IMR-90 (cell line): ENCODE results near the gene TEKT1. TPM values are rescaled to one million over a fixed set of nuclear protein-coding genes. Genes with fewer than 3 reads are reported as not detected.
"Not testable (repeated sequence)": the region's sequence is repeated elsewhere in the genome, so short reads cannot be mapped to it uniquely, and the experiment has no call there.

Source experiments
- ATAC-seq: fragments of 200-7000 bp; cut with Tn5 transposase; 2 replicates; pipeline ENCODE4 v1.9.1; 2020; ENCODE audit warnings: low read depth, mild to moderate bottlenecking, moderate library complexity
- BruUV-seq: library from RNA; stranded (reverse); fragments of 400-500 nt; replicated peaks from 2 replicates; lab custom pipeline; 2021; lab: Mats Ljungman, UMichigan
- CTCF ChIA-PET: fragments of 300-600 bp; formaldehyde crosslinking; extraction: SDS; loops from one replicate; lab custom pipeline; 2021; ENCODE audit warnings: antibody characterized with exemption; lab: Yijun Ruan, JAX
- POLR2A ChIA-PET: fragments of 300-600 bp; sonication (Branson Sonifier 250); formaldehyde crosslinking; loops from one replicate; lab custom pipeline; 2022; ENCODE audit warnings: antibody characterized with exemption; ENCODE audit not compliant: unreplicated experiment; lab: Charles Lee
- DNase-seq: peaks from one replicate; pipeline ENCODE4 v3.0.0; 2013
- H2AFZ ChIP-seq: replicated peaks from 2 replicates; pipeline ENCODE3; 2013; ENCODE audit warnings: low read length, mild to moderate bottlenecking; ENCODE audit not compliant: poor library complexity
- H2AK5ac ChIP-seq: 2 replicates; pipeline ENCODE4 v1.6.1; 2013; ENCODE audit warnings: low read depth, low read length, inconsistent platforms
- H2AK9ac ChIP-seq: replicated peaks from 2 replicates; pipeline ENCODE3; 2013; ENCODE audit warnings: mild to moderate bottlenecking, low read depth, low read length, moderate library complexity; ENCODE audit not compliant: poor library complexity
- H2BK120ac ChIP-seq: 2 replicates; pipeline ENCODE4 v1.6.1; 2013; ENCODE audit warnings: low read depth, low read length, inconsistent platforms
- H2BK15ac ChIP-seq: 3 replicates; pipeline ENCODE4 v1.6.1; 2013; ENCODE audit warnings: low read depth, low read length, inconsistent platforms
- H2BK20ac ChIP-seq: 2 replicates; pipeline ENCODE4 v1.6.1; 2013; ENCODE audit warnings: low read depth, mild to moderate bottlenecking, inconsistent platforms, low read length, moderate library complexity
- H2BK5ac ChIP-seq: 2 replicates; pipeline ENCODE4 v1.6.1; 2013; ENCODE audit warnings: mild to moderate bottlenecking, low read depth, low read length, inconsistent platforms; ENCODE audit not compliant: poor library complexity, severe bottlenecking
- H3K14ac ChIP-seq: replicated peaks from 2 replicates; pipeline ENCODE4 v1.6.1; 2013; ENCODE audit warnings: low read depth, low read length, inconsistent platforms
- H3K18ac ChIP-seq: 2 replicates; pipeline ENCODE4 v1.6.1; 2013; ENCODE audit warnings: low read depth, low read length, control low read depth
- H3K23ac ChIP-seq: 2 replicates; pipeline ENCODE4 v1.6.1; 2013; ENCODE audit warnings: low read depth, low read length, inconsistent platforms
- H3K27ac ChIP-seq: 2 replicates; pipeline ENCODE4 v1.5.1; 2013; ENCODE audit warnings: mild to moderate bottlenecking, control low read depth, low read length; ENCODE audit not compliant: insufficient read depth
- H3K27me3 ChIP-seq: 2 replicates; pipeline ENCODE4 v1.6.1; 2013; ENCODE audit warnings: low read length; ENCODE audit not compliant: control insufficient read depth, insufficient read depth
- H3K36me3 ChIP-seq: 2 replicates; pipeline ENCODE4 v1.6.1; 2013; ENCODE audit warnings: low read length, mixed read lengths; ENCODE audit not compliant: control insufficient read depth, insufficient read depth
- H3K4ac ChIP-seq: 2 replicates; pipeline ENCODE4 v1.6.1; 2013; ENCODE audit warnings: low read depth, low read length, inconsistent platforms
- H3K4me1 ChIP-seq: 2 replicates; pipeline ENCODE4 v1.6.1; 2013; ENCODE audit warnings: low read length, mixed read lengths; ENCODE audit not compliant: control insufficient read depth, insufficient read depth
- H3K4me2 ChIP-seq: 2 replicates; pipeline ENCODE4 v1.6.1; 2013; ENCODE audit warnings: low read depth, mild to moderate bottlenecking, control low read depth, low read length, moderate library complexity
- H3K4me3 ChIP-seq: 2 replicates; pipeline ENCODE4 v1.5.1; 2013; ENCODE audit warnings: low read depth, mild to moderate bottlenecking, control low read depth, low read length, moderate library complexity; ENCODE audit not compliant: insufficient read depth
- H3K56ac ChIP-seq: 2 replicates; pipeline ENCODE4 v1.6.1; 2013; ENCODE audit warnings: low read length, inconsistent platforms; ENCODE audit not compliant: insufficient read depth; ENCODE audit errors: extremely low read depth
- H3K79me1 ChIP-seq, 2 experiments: 2 replicates each; pipeline ENCODE4 v1.6.1; 2013; ENCODE audit warnings: low read length in 2 of 2, inconsistent platforms in 1 of 2, low read depth in 1 of 2
- H3K9ac ChIP-seq: 2 replicates; pipeline ENCODE4 v1.6.1; 2013; ENCODE audit warnings: low read depth, low read length, control low read depth
- H3K9me1 ChIP-seq: 2 replicates; pipeline ENCODE4 v1.6.1; 2013; ENCODE audit warnings: low read length, inconsistent platforms; ENCODE audit not compliant: insufficient read depth
- H3K9me3 ChIP-seq: 2 replicates; pipeline ENCODE4 v1.6.1; 2013; ENCODE audit warnings: low read length; ENCODE audit not compliant: control insufficient read depth, insufficient read depth
- H4K20me1 ChIP-seq: 2 replicates; pipeline ENCODE4 v1.6.1; 2013; ENCODE audit warnings: low read length, inconsistent platforms; ENCODE audit not compliant: insufficient read depth
- H4K5ac ChIP-seq: 2 replicates; pipeline ENCODE4 v1.6.1; 2013; ENCODE audit warnings: mild to moderate bottlenecking, low read depth, low read length, control low read depth
- H4K8ac ChIP-seq, 2 experiments: 2 replicates each; pipeline ENCODE4 v1.6.1; 2013; ENCODE audit warnings: low read depth in 2 of 2, low read length in 2 of 2, control low read depth in 1 of 2, inconsistent platforms in 1 of 2
- H4K91ac ChIP-seq: 2 replicates; pipeline ENCODE4 v1.6.1; 2013; ENCODE audit warnings: low read depth, low read length, inconsistent platforms; ENCODE audit not compliant: insufficient read depth
- BHLHE40 ChIP-seq: fragments of 150-350 bp; IDR thresholded peaks from 2 replicates; pipeline ENCODE4 v1.6.1; 2016; ENCODE audit warnings: mild to moderate bottlenecking, low read depth, low read length
- MAFK ChIP-seq: IDR thresholded peaks from 2 replicates; pipeline ENCODE4 v1.6.1; 2012; ENCODE audit warnings: low read depth, low read length, improper control_type of control experiment
- MAZ ChIP-seq: IDR thresholded peaks from 2 replicates; pipeline ENCODE4 v1.6.1; 2012; ENCODE audit warnings: low read depth, mild to moderate bottlenecking, low read length, improper control_type of control experiment, moderate library complexity, borderline replicate concordance
- NFE2L2 ChIP-seq: fragments of 150-350 bp; IDR thresholded peaks from 2 replicates; pipeline ENCODE4 v1.6.1; 2016; ENCODE audit warnings: low read depth, mild to moderate bottlenecking, low read length
- RAD21 ChIP-seq: IDR thresholded peaks from 2 replicates; pipeline ENCODE4 v1.6.1; 2012; ENCODE audit warnings: low read length, improper control_type of control experiment
- RCOR1 ChIP-seq: IDR thresholded peaks from 2 replicates; pipeline ENCODE4 v1.6.1; 2012; ENCODE audit warnings: mild to moderate bottlenecking, low read length, improper control_type of control experiment; ENCODE audit not compliant: insufficient replicate concordance
- WGBS, 2 experiments: methylation state at CpG; one replicate each; pipeline versions ENCODE4 v1.1.5 to v1.1.7; 2013; ENCODE audit warnings: missing lambda C conversion rate in 2 of 2; ENCODE audit not compliant: insufficient read length in 1 of 2; ENCODE audit errors: extremely low coverage in 2 of 2; 5-methylcytosine and 5-hydroxymethylcytosine counted together
- dilution Hi-C: fragments of 300-500 bp; cut with HindIII; formaldehyde crosslinking; loops from one replicate; pipeline ENCODE4 v1.14.3; 2018; ENCODE audit warnings: low sequenced_read_pairs; ENCODE audit not compliant: unreplicated experiment
- in situ Hi-C: fragments of 300-500 bp; cut with MboI; formaldehyde crosslinking; loops from 3 replicates; pipeline ENCODE4 v1.14.3; 2019; ENCODE audit warnings: low sequenced_read_pairs, inconsistent platforms, mixed read lengths
- intact Hi-C: fragments of 100-400 bp; cut with micrococcal nuclease; formaldehyde crosslinking; loops from 2 replicates; pipeline ENCODE4 v1.10.0; 2022
- polyA plus RNA-seq, 3 experiments: library from polyadenylated mRNA; depleted of rRNA; stranded (reverse); fragments of >200 nt; gene quantifications; 2 replicates each; pipeline ENCODE4 v1.2.3, GENCODE V29; 2012; ENCODE audit warnings: low replicate concordance in 1 of 3
- total RNA-seq: library from RNA; depleted of rRNA; stranded (reverse); fragments of >200 nt; gene quantifications from 2 replicates; pipeline ENCODE4 v1.2.3, GENCODE V29; 2012

The TEKT1 gene
- total and polyA plus RNA-seq, 2 of the 4 experiments (the other 2 are of a cell fraction) = not detected

- Histone ChIP-seq H2AK5ac (no peak within 1 kb of the TSS), H4K5ac (no peak within 1 kb of the TSS), H2BK15ac (no peak within 1 kb of the TSS), H3K56ac (no peak within 1 kb of the TSS), H3K14ac (no peak within 1 kb of the TSS), H2BK120ac (no peak within 1 kb of the TSS), H3K4me3 (no peak within 1 kb of the TSS), H3K23ac (no peak within 1 kb of the TSS), H4K20me1 (no peaks in the 10 kb centered on the region), H2BK5ac (no peak within 1 kb of the TSS), H3K18ac (no peak within 1 kb of the TSS), H3K9me3 (peaks cover 2% of the 10 kb centered on the region), H3K9ac (no peak within 1 kb of the TSS), H3K4me1 (no peaks in the 10 kb centered on the region), H2BK20ac (no peak within 1 kb of the TSS), H3K9me1 (no peaks in the 10 kb centered on the region), H3K4me2 (no peak within 1 kb of the TSS), H4K91ac (no peak within 1 kb of the TSS), H3K27me3 (peaks cover 32% of the 10 kb centered on the region), H2AFZ (no peak within 1 kb of the TSS), H4K8ac (no peak within 1 kb of the TSS), H2AK9ac (no peak within 1 kb of the TSS), H3K27ac (no peak within 1 kb of the TSS), H3K36me3 (no peaks in the 10 kb centered on the region), H3K79me1 (no peaks in the 10 kb centered on the region), H3K4ac (no peak within 1 kb of the TSS)
- DNase-seq = no peak
- ChIA-PET CTCF (no interaction called here), POLR2A (no interaction called here)
- BruUV-seq = no TSS peak
- dilution Hi-C loops = no loop called here
- intact Hi-C loops = no loop called here
- 0 out of 2 replicates have a peak, but pooled peaks have one; percentile 32 for ATAC-seq
- in situ Hi-C loops = no loop called here
- WGBS, 2 experiments = 3% methylated on average over 29 of the region's 49 CpGs; no CpG with 5 or more reads in 1 of the 2 experiments
- TF ChIP-seq MAFK = no peak
- no peak for TF ChIP-seq MAZ
- TF ChIP-seq BHLHE40 = no peak
- no peak for TF ChIP-seq RCOR1
- no peak for TF ChIP-seq RAD21
- no peak for TF ChIP-seq NFE2L2
These were observed 55.6 kb downstream of the TEKT1 start, which contains the start of gene FBXO39 for GRCh38 chr17:6775871-6776405. Gene FBXO39, plus strand, starts transcription at chr17:6776215. Its CDS starts 3,654 bp downstream, at chr17:6779869.

GRCh38 chr17:6774906-6775305, 56.6 kb downstream of the TEKT1 start:
- H3K79me1 ChIP-seq, H3K4ac ChIP-seq, H2AK9ac ChIP-seq, H3K4me3 ChIP-seq, H4K8ac ChIP-seq, BruUV-seq, H3K18ac ChIP-seq, intact Hi-C loops, H3K9me1 ChIP-seq, H3K27ac ChIP-seq, in situ Hi-C loops, H2BK20ac ChIP-seq, H4K5ac ChIP-seq, dilution Hi-C loops, CTCF ChIA-PET, H3K4me2 ChIP-seq, POLR2A ChIA-PET, H4K91ac ChIP-seq, H4K20me1 ChIP-seq, H3K56ac ChIP-seq, H3K36me3 ChIP-seq, H3K9ac ChIP-seq, H2AFZ ChIP-seq, H3K4me1 ChIP-seq, H2BK120ac ChIP-seq, H3K23ac ChIP-seq, H3K14ac ChIP-seq, DNase-seq, H2BK5ac ChIP-seq, H2AK5ac ChIP-seq, H2BK15ac ChIP-seq, H3K9me3 ChIP-seq, ATAC-seq: not testable (repeated sequence)
- peaks cover 27% of the 10 kb centered on the region for H3K27me3 ChIP-seq
- WGBS, 2 experiments = 100% methylated on average over 1 of the region's 8 CpGs; no CpG with 5 or more reads in 1 of the 2 experiments
